ENCODE results near the gene ENTPD3. TPM values are rescaled to one million over a fixed set of nuclear protein-coding genes. Genes with fewer than 3 reads are reported as not detected.

ENTPD3 gene
- total RNA-seq, 1 experiment from 2014 or later, result not detected

GRCh38 chr3:40468018-40468417, 81.0 kb downstream of the ENTPD3 start:
- Histone ChIP-seq H3K14ac (ENCODE audit: insufficient read depth, low read length) (no peak overlapping the region), H2BK120ac (ENCODE audit: low read depth, low read length, poor library complexity, severe bottlenecking) (no peak overlapping the region), H2AK5ac (ENCODE audit: insufficient read length, low read length) (no peak overlapping the region), H3K79me2 (ENCODE audit: insufficient read depth, low read length) (no peaks in the 10 kb centered on the region), H3K23me2 (ENCODE audit: insufficient read length, low read depth, low read length, poor library complexity, severe bottlenecking) (no peaks in the 10 kb centered on the region), H3K4me2 (ENCODE audit: insufficient read depth, insufficient read length, low read length) (no peak overlapping the region), H3K4ac (ENCODE audit: low read depth, low read length) (no peak overlapping the region), H4K91ac (ENCODE audit: insufficient read length, low read depth, low read length) (no peak overlapping the region), H3K27ac (ENCODE audit: insufficient read length, low read depth, low read length) (no peak overlapping the region), H2BK20ac (ENCODE audit: low read depth, low read length, poor library complexity, severe bottlenecking) (no peak overlapping the region), H2BK5ac (ENCODE audit: insufficient read length, low read length) (no peak overlapping the region), H3K27me3 (ENCODE audit: insufficient read depth, low read length) (no peaks in the 10 kb centered on the region), H4K20me1 (ENCODE audit: control insufficient read depth, insufficient read depth, insufficient read length) (no peaks in the 10 kb centered on the region), H3K9ac (ENCODE audit: extremely low read depth, insufficient read length, low read length) (no peak overlapping the region), H2AFZ (ENCODE audit: low read length) (no peak overlapping the region), H4K8ac (replicated peaks; ENCODE audit: insufficient read length, low read depth, low read length) (no peak overlapping the region), H4K5ac (ENCODE audit: insufficient read length, low read depth, low read length) (no peak overlapping the region), H2BK15ac (ENCODE audit: low read depth, low read length) (no peak overlapping the region), H3T11ph (ENCODE audit: low read length) (no peak overlapping the region), H3K56ac (ENCODE audit: insufficient read length, low read depth, low read length) (no peak overlapping the region), H3K18ac (ENCODE audit: insufficient read length, low read depth, low read length) (no peak overlapping the region), H3K79me1 (ENCODE audit: insufficient read depth, low read depth, low read length, poor library complexity, severe bottlenecking) (no peaks in the 10 kb centered on the region), H2BK12ac (ENCODE audit: insufficient read length, low read depth, low read length) (no peak overlapping the region), H3K23ac (ENCODE audit: insufficient read length, low read depth, low read length) (no peak overlapping the region), H3K4me1 (ENCODE audit: insufficient read depth, low read length) (no peaks in the 10 kb centered on the region), H3K9me3 (ENCODE audit: control insufficient read depth, low read depth, low read length) (no peaks in the 10 kb centered on the region)
- Mint-ChIP-seq H3K27me3 (ENCODE audit: low read depth) (no peaks in the 10 kb centered on the region), H3K4me3 (no peak overlapping the region), H3K27ac (no peak overlapping the region), H3K36me3 (ENCODE audit: insufficient read depth in 1 of 3, low read depth in 3 of 3) (peaks cover 9 to 30% (median 22%) of the 10 kb centered on the region in 3 experiments; a peak in 5 of 7 replicates), H3K9me3 (no peaks in the 10 kb centered on the region), H3K4me1 (peaks cover 8 to 9% of the 10 kb centered on the region in 2 experiments)
- no peak for DNase-seq
- WGBS (ENCODE audit: extremely low coverage, insufficient read length, low lambda C conversion rate), result no CpG with 5 or more reads among the region's 4 CpGs
- no peak for TF ChIP-seq CTCF (conservative IDR thresholded peaks at IDR 0.05)

Measured in H9 (cell line).